GDM1 (cell line): ENCODE measurements around the gene DYSF.

Source experiments
- DNase-seq: peaks from one replicate; lab custom pipeline; 2025; lab: John Stamatoyannopoulos, UW

DYSF gene

GRCh38 chr2:71552861-71553301 lies 99.5 kb downstream of the DYSF start:
- no peak for DNase-seq

DNA sequence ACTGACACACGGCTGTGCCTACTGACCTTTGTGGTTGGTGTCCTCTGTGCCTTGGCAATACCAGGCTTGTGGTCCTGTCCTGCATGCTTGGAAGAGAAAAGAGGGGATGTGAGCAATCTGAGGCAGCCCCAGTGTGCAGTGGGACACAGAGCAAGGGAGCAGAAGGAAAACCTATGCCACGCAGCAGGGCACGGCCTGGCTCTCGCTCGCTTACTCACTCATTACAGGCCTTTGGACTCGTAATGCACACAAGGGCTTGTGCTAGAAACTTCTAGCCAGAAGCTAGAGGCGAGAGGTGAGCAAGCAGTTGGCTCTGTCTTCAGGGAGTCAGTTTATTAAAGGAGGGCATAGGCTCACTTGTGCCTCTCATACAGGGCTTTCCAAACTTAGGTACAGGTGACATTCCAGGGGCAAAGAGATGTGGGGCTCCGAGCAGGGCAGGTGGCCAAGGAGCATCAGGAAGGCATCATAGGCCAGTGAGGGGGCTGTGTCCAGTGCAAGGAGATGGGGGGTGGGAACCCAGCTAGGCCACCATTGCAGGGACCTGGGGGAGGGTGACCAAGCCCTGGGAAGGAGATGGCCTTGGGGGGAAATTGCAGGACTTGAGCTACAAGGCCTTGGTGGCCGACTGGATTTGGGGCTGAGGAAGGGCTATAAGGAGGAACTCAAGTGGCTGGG lies 100.8 kb downstream of the DYSF start:
- DNase-seq: no peak

DNA sequence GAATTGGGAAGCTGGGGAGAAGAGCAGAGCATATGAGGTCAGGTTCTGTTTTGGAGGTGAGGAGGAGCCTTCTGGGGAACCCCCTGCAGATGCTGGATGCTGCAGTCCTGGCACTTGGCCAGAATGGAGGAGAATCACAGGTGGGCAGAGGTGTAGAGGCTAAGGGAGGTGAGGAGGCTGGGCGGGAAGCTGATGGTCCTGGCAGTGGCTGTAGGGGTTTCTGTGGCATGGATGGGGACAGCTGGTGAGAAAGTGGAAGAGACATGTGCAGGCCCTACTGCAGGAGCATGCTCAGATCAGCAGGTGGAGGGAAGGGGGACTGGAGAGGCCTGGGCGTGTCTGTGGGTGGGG lies 101.3 kb downstream of the DYSF start:
- no peak for DNase-seq

GRCh38 chr2:71555798-71556454 lies 102.6 kb downstream of the DYSF start:
- DNase-seq: no peak

- no peak for DNase-seq
Observed at GRCh38 chr2:71556692-71557250, 103.4 kb downstream of the DYSF start.

DNA sequence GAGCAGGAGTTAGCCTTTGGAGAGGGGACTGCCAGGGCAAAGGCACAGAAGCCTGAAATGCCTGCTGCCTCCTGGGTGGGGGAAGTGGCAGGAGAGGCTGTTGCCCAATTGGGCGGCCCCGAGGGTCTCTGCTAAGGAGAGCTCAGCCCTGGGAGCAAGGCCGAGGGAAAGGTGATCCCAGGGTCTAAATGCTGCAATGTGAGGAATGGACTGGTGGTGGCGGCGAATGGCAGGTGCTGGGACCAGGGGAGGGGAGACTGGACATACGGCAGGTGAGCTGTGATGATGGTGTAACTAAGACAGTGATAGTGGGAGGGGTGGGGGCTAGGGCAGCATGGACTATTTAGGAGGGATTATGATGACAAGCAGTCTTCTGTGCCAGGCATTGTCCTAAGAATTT lies 104.0 kb downstream of the DYSF start:
- no peak for DNase-seq

GRCh38 chr2:71558300-71559051 lies 105.1 kb downstream of the DYSF start:
- no peak for DNase-seq

DNA sequence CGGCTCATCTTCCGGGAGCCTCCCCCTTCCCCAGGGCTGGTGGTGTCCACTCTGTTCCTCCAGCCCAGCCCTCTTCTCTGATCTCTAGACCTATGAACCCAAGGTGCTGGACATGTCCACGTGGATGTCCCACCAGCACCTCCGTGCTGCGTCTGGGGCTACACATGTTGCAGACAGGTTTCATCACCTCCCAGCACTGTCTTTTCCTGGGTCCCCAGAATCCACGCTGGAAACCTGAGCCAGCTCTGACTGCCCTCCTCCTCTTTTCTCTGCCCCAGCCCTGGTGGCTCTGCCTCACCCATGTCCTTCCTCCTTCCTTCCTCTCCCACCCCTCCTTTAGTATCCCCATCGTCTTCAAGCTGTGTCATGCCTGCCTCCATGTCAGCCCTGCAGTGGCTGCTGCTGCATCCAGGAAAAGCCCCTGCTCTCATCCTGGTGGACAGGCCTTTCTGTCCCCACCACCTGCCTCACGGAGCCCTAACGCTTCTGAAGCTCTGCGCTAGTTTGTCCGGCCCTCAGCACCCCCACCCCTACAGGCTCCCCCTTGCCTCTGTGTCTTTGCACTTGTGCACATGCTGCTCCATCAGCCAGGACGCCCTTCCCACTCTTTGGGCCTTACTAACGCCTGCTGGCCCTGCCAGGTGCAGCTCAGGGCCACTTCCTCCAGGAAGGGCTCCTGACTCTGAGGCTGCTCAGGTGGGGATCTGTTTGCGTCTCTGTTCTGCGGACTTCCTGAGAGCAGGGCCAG lies 105.9 kb downstream of the DYSF start:
- no peak for DNase-seq

DNA sequence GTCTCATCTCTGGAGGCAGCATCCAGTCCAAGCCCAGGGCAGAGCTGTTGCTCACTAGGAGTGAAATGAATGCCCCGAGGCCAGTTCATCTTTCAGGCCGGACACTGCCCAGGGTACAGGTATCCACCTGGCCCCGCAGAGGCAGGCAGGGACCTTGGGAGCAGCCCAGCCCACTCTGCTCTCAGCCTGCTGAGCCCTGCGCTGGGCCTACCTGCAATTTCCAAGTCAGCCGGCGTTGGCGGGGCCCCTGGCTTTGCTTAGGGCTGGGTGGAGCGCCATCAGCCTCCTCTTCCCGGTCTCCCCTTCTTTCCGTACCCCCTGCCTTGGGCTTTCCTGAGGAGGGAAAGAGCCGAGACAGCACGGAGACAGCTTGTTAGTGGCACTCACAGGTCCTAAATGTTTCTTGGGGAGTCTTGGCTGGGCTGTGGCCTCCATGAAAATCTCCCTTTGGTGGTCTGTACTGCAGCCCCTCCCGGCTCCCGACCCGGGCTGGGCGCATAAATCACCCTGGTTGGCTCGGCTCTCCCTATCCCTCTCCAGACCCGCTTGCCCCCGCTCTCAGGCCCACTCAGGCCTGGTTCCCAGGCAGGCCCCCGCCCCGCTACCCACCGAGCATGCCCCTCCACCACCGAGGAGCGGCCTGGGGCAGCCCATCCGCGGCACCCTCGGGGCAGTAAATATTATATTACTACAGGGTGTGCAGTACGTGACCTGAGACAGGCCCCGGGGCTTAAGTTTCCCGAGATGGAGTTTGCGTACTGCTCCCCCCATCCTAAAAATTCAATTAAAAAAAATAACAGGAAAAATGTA lies 106.7 kb downstream of the DYSF start:
- DNase-seq: no peak

GRCh38 chr2:71560638-71561011 lies 107.3 kb downstream of the DYSF start:
- no peak for DNase-seq

DNA sequence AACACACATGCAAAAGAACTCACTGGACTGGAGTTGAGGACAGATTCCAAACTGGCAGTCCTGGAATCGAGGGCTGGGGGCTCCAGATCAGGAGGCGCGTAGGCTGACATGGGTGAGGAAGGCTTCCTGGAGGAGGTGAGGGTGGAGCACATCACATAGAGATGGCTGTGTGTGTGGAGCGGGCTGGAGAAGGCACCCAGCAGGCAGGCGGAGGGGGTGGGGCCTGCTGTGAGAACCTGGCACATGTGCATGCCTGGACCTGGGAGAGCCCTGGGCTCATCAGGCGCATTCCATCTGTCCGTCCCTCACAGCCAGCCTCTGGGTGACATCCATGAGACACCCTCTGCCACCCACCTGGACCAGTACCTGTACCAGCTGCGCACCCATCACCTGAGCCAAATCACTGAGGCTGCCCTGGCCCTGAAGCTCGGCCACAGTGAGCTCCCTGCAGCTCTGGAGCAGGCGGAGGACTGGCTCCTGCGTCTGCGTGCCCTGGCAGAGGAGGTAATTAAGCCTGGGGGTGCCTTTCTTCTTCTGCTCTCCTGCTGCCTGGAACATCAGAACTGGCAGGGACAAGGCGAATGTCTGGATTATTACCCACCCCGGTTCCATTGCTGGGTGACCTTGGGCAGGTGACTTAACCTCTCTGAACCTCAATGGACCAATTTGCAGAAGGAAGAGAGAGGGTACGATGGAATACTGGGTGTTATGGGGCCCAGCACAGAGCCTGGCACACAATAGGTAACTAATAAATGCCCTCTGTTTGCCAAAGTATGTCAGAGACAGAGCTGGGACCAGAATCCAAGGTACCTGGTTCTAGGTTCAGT lies 108.3 kb downstream of the DYSF start:
- no peak for DNase-seq

- no peak for DNase-seq
Observed at GRCh38 chr2:71562518-71562917, 109.2 kb downstream of the DYSF start.

DNA sequence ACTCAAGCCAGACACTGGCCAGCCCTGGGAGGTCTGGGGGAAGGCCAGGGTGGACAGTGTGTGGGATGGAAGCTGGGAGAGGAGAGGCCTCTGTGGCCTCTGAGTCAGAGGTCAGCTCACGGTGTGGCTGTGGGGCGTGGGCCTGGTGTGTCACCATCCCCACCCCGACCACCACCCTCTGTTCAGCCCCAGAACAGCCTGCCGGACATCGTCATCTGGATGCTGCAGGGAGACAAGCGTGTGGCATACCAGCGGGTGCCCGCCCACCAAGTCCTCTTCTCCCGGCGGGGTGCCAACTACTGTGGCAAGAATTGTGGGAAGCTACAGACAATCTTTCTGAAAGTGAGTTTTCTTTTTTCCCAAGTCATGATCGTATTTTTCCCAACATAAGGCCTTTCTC lies 110.5 kb downstream of the DYSF start:
- DNase-seq: no peak

DNA sequence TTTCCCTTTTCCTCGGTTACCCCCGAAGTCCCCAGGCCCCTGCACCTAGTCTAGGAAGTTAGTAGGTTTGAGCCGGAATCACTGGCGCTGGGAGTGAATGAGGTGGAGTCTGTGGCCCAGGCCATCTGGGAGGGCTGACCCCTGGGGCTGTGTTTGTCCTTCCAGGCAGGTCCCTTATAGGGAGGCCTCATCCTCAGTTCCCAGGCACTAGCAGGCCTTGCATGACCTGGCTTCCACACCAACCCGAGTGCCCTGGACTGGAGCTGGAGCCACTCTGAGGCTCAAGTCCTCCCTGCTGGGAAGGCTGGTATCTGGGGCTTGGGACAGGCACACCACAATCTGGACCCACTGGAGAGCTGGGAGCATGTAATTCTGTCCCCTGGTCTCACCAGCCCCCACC lies 111.0 kb downstream of the DYSF start:
- DNase-seq: no peak

DNA sequence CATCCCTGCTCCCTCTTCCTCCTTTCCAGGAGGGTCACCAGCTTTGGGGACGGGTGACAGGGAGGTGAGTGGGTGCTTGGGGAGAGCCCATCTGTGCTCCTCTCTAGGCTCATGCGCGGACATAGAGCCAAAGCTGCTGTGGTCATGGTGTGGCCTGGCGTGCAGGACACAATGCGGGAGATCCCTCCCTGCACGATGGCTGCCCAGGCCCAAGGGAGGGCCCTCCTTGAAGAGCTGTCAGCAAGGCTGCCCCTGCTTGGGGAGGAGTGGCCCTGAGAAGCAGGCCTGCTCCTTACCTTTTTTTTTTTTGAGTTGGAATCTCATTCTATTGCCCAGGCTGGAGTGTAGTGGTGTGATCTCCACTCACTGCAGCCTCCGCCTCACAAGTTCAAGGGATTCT lies 111.4 kb downstream of the DYSF start:
- no peak for DNase-seq

GRCh38 chr2:71566372-71566771 lies 113.0 kb downstream of the DYSF start:
- DNase-seq: no peak

DNA sequence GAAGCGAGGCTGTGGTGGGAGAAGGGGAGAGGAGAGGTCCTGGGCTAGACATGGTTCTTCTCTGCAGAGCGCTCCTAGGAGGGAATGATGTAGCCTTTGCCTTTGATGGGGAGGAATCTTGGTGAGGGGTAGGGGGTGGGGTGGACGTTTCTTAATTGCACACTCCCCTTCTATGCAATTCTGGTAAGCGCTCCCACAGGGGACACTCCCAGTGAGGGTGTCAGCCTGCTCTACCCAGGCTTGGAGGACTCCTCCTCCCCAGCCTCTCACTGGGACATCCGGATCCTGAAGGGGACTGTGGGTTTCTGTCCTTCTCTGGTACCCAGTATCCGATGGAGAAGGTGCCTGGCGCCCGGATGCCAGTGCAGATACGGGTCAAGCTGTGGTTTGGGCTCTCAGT lies 114.3 kb downstream of the DYSF start:
- DNase-seq: no peak

DNA sequence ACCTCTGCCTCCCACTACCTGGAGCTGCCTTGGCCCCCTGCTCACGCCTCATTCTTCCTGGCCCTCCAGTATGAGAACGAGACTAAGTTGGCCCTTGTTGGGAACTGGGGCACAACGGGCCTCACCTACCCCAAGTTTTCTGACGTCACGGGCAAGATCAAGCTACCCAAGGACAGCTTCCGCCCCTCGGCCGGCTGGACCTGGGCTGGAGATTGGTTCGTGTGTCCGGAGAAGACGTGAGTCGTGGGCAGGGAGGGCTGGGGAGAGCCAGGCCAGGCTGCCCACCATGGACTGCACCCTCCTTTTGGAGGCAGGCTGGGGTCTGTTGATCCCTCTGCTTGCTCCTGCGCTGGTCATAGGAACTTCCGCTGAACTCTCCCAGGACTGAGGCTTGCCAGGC lies 114.7 kb downstream of the DYSF start:
- DNase-seq: no peak

- DNase-seq: no peak
Observed at GRCh38 chr2:71570511-71570910, 117.2 kb downstream of the DYSF start.

GRCh38 chr2:71570951-71571460 lies 117.6 kb downstream of the DYSF start:
- no peak for DNase-seq
